ENCODE data around the gene RPH3AL.
"Not testable (repeated sequence)": the region's sequence is repeated elsewhere in the genome, so short reads cannot be mapped to it uniquely, and the experiment has no call there.

RPH3AL gene

DNA sequence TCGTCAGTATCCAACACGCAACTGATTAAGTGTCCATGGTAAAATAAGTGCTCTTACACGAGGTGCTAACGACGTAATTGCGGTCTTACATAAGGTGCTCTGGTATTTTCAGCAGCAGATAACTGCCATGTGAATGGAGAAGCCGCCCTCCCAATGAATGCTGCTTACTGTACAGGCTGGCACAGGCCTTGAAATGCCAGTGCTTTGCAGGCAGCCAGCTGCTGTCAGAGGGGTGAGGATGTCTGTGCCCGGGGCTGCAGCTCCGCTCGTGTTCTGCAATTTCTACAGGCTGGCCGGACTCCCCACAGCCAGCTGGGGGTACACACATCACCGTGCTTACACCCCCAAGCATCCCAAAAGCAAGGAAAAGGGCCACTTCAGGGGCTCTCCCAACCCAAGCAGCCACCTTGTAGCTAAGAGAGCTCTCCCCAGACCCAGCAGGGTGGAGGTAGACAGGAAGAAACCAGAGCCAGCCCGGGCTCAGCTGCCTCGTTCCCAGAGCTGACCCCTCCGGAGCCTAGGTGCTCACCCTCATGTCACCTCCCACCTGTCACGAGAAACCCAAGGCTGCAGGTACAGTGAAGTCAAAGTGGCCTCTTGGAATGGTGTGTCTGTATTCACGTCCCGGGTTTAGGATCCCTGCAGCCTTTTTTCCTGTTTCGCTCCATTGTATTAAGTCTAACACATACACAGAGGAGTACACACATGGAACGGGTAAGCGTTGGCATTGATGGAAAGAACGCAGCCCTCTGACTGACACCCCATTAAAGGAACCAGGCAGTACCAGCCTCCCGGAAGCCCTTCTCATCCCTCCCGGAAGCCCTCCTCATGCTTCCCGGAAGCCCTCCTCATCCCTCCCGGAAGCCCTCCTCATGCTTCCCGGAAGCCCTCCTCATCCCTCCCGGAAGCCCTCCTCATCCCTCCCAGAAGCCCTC lies 27.2 kb upstream of the RPH3AL start:
- DNase-seq = no peak

DNA sequence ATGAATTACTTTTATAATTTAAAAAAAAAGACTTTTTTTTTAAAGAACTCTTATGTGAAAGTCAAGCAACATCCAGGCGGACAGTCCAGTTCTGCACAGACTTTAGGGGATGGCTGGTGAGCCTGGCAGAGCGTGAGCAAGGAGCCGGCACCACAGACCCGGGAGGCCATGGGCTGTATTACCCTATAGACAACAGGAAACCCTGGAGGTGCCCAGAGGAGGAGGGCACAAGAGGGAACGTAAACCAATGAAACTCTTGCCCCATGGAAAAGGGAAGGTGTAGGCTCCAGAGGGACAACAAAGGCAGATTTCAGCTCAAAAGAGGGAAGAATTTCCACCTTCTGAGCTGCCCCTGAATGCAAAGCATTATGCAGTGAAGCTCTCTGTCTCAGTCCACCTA lies 25.5 kb upstream of the RPH3AL start:
- DNase-seq = no peak

DNA sequence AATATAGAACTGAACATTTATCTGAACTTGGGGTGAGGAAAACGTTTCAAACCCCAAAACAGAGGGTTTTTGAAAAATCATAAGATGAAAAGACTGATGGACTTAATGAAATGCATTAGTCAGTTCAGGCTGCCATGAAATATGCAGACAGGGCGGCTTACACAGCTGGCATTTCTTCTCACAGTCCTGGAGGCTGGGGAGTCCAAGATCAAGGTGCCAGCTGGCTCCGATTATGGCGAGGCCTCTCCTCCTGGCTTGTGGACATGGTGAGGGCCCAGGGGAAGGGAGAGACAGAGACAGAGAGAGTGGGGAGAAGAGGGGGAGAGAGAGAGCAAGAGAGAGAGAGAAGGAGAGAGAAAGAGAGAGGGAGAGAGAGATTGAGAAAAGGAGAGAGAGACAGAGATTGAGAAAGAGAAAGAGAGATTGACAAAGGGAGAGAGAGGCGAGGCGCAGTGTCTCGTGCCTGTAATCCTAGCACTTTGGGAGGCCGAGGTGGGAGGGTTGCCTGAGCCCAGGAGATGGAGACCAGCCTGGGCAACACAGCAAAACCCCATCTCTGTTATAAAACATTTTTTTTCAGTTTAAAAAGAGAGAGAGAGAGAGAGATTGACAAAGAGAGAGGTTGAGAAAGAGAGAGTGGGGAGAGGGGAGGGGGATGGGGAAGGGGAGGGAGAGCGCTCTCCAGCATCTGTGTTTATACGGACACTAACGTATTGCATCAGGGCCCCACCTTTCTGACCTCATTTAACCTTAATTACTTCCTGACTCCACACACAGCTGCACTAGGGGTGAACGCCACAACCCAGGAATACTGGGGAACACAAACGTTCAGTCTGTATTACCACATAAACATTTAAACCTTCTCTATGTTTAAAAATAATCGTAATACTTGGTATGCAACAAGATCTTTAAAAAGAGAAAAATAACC lies 24.6 kb upstream of the RPH3AL start:
- no peak for DNase-seq

DNA sequence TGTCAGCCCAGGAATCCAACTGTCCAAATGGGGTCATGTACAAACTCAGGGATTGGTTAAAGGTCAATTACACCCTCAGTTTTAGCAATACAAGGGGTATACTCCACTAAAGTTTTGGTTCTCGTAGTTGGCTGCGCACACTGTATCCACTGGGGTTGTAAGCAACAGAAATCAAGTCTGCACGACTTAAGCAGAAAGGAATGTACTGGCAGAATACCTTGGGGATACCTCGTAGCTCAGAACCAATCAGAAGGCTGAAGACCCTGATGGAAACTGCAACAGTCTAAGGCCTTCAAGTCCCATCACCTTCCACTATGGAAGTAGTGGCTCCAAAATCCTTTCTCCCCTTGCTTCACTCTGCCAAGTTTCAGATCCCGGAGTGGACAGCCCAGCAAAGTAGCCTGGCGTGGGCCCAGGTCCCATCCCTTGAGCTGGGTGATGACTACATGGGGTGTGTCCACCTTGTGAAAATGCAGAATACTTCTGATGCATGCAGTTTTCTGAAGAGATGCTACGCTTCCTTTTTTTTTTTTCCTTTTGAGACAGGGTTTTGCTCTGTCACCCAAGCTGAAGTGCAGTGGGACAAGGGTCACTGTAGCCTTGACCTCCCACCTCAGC lies 21.1 kb upstream of the RPH3AL start:
- DNase-seq = no peak

DNA sequence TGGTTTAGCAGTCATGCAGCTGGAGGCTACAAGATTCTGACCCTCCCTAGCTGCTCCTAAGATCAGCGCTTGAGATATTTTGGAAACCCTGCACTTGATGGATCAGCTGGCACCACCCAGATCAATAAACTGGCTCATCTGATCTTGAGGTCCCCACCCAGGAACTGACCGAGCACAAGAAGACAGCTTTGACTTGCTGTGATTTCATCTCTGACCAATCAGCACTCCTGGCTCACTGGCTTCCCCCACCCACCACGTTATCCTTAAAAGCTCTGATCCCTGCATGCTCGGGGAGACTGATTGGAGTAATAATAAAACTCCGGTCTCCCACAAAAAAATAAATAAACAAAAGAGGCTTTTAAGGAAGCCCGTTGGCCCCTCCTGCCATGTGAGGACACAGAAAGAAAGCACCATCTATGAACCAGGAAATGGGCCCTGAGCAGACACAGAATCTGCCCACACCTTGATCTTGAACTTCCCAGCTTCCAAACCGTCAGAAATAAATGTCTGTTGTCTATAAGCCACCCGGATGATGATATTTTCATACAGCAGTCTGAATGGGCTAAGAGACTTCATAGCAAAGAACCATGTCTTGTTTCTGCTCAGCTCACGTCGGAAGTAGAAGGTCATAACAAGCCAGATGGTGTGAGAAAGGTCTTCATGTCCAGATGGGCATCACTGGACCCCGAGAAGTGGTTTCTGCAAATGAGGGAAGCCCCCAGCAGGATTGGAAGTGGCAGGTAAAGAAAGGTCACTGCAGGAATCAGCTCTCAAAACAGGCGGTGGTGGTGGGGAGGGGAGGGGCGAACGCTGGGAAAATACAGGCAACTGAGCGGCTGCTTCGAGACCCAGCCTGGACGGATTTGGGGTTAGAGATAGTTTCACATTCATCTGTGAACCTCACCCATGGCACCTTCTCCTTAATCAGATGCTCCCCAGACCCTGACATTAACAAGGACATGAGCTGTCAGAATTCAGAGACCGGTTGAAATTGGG lies 19.8 kb upstream of the RPH3AL start:
- no peak for DNase-seq

DNA sequence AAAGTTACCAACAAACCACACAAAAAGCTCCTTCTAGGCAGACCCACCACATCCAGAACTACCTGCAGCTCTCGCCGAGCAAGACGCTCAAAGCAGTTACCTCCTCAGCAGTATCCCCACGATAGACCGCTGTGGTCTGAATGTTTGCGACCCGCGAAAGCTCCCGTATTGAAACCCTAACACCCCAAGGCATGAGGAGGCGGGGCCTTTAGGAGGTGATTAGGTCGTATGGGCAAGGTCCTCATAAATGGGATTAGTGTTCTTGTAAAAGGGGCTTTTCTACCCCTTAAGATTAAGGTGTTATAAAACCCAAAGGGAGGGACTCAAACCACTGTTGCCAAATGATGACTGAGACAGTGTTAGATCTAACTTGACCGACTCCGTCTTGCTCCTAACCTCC lies 19.0 kb upstream of the RPH3AL start:
- no peak for DNase-seq

DNA sequence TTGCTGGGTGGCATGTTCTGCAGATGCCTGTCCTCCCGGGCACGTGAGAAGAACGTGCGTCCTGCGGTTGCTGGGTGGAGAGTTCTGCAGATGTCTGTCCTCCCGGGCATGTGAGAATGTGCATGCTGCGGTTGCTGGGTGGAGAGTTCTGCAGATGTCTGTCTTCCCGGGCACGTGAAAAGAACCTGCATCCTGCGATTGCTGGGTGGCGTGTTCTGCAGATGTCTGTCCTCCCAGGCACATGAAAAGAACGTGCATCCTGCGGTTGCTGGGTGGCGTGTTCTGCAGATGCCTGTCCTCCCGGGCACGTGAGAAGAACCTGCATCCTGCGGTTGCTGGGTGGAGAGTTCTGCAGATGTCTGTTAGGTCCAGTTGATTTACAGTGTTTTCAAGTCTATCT lies 15.0 kb upstream of the RPH3AL start:
- not testable (repeated sequence) for DNase-seq

DNA sequence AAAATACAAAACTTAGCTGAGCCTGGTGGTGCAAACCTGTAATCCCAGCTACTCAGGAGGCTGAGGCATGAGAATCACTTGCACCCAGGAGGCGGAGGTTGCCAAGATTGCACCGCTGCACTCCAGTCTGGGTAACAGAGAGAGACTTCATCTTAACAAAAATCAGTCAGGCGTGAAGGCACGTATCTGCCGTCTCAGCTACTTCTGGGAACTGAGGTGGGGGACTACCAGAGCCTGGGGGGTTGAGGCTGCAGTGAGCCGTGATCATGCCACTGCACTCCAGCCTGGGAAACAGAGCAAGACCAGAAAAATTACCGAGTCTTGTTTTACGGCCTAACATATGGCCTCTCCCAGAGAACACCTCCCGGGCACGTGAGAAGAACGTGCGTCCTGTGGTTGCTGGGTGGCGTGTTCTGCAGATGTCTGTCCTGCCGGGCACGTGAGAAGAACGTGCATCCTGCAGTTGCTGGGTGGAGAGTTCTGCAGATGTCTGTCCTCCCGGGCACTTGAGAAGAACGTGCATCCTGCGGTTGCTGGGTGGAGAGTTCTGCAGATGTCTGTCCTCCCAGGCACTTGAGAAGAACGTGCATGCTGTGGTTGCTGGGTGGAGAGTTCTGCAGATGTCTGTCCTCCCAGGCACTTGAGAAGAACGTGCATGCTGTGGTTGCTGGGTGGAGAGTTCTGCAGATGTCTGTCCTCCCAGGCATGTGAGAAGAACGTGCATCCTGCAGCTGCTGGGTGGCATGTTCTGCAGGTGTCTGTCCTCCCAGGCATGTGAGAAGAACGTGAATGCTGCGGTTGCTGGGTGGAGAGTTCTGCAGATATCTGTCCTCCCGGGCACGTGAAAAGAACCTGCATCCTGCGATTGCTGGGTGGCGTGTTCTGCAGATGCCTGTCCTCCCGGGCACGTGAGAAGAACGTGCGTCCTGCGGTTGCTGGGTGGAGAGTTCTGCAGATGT lies 14.3 kb upstream of the RPH3AL start:
- DNase-seq = not testable (repeated sequence)

DNA sequence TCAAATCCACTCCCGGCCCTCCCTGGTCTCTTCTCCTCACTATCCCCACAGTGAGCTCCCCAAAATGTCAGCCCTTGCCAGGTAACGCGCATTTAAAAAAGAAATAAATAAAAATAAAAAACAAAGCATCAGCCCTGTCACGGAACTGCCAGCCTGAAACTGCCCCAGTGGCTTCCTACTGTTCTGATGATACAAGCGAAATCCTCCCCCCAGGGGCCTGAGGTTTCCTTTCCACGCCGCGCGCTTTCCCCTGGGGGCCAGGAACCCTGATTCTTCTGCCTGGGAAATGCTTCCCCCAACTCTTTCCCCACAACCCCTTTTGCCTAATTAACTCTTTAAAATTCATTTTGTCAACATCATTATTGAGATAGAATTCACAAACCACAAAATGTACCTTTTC lies 12.2 kb upstream of the RPH3AL start:
- DNase-seq = no peak

DNA sequence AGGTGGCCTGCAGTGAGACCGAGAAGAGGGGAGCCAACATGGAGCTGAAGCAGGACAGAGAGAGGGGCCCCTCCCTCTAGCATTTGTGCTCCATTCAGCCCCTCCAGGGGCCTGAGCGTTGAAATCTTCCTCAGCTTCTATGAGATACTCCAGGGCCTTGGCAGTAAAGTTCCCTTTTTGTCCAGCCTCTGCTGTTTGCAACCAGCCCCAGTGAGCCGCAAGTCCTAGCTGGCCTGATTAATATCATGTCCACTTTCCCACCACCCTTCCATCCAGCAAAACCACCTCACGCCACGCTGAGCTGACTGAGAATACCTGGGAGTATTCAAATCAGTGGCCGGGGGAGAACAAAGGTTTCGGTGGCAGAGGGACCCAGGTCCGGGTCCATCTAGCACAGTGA lies 11.7 kb upstream of the RPH3AL start:
- no peak for DNase-seq

DNA sequence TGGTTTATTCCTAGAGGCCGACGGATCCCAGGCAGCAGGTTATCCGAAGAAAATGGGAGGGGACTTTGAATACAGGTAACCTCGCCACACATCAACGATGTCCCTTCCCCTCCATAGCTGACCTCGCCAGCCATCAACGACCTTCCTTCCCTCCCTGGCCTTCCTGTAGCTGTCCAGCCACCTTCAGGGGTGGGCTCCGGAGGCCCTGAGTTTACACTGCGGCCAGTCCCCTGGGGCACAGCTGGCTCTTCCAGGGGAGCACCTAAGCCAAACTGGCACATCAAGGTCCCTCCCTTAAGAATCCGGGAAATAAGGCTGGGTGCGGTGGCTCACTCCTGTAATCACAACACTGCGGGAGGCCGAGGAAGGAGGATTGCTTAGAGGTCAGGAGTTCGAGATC lies 10.1 kb upstream of the RPH3AL start:
- DNase-seq = no peak

DNA sequence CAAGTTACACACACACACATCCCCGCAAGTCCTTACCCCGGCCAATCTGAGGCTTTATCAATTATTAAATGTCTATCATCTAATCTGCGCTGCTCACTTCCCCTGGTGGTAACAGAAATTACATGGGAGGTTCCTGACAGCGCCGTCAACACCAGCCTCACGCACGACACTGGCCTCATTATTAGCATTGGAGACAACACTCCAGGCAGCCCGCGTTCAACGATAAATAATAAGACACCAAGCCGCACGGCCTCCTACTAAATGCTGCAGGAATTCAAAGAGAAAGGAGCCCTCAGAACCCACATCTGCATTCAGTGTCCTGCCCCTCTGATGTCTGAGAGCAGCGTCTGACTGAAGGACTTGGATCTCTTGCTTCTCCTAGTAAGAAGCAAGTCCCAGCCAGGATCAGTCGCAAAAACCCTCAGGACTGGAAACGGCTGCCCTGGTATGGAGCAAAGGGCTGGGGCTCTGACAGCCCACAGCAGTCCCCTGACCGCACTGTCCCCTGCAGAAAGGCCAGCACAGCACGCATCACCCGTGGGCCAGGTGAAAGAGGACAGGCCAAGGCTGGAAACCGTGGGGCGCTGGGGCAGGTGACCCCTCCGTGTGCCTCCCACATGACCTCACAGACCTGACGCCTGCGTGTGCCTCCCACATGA lies 7.6 kb upstream of the RPH3AL start:
- DNase-seq = no peak

DNA sequence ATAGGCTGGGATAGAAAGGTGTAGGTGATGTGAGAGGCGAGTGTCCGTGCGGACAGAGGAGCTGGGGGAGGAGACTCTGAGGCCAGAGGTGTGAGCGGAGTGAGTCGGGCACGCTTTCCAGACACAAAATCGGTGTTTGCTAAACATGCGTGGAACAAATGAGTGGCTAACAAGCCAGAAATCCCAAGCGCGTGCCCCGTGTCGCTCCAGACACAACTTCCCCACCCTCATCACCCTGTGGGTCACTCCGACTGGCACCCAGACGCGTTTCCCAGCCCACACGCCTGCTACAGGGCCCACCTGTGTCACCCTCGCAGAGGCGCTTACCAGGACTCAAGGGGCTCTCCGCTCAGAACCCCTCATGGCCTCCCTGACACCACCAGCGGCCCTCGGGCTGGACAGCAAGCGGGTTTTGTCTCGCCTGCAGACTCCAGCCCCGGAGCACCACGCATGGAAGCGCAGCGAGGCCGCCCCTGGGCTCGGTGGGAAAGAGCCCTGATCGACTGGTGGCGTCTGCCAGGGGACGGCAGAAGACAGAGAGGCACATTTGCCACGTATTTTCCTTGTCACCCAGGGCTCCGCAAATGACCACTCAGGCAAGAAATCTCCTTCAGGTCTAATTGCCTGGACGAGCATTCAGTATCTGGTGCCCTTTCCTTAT lies 6.0 kb upstream of the RPH3AL start:
- no peak for DNase-seq

DNA sequence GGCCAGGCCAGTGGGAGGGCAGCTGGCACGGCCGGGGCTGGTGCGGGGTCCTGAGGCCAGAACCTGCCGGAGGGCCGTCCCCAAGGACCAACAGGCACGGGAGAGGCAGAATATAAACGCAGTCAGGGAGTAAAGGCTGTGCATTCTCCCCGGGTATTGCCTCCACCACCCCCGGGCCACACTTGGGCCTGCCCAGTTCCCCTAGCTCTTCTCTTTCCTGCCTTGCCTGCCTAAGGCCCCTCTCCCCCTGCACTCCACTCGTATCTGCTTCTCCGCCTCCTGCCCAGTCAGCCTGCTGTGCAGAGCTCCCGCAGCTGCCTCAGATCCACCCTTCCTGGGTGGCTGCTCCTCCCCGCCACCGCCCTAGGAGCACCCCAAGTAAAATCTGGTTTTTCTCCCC lies 5.0 kb upstream of the RPH3AL start:
- no peak for DNase-seq

DNA sequence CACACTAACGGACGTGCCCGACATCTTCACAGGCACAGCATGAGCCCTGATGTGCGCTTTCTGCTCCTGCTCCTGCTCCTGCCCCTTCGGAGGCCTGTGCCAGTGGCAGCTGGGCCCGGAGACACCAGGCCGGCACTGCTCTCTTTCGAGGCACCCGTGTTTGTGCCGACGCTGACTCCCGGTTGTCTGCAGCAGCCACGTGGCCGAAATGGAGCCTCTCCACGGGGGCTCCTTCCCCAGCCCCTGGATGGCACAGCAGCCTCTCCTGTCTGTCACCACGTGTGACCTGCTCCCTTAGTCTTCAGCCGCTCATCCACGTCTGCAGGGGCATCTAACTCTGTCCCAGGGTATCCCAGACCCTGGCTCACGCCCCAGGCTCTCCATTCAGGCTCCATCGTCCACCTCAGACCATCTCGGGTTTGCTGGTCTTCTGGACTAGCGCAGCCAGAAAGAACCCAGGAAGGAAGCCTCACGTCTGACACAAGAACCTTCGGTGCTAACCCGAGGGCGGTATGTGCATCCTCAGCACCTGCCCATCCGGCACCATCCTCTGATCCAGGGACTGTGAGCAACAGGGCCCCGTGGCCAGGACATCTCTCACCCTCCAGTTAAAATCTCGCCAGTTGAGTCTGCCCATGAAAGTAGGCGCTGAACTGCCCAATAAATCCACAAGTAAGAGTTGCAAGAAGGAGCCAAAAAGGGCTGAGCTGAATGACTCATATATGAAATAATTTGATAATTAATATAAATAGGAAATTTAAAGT lies 4.2 kb upstream of the RPH3AL start:
- no peak for DNase-seq

DNA sequence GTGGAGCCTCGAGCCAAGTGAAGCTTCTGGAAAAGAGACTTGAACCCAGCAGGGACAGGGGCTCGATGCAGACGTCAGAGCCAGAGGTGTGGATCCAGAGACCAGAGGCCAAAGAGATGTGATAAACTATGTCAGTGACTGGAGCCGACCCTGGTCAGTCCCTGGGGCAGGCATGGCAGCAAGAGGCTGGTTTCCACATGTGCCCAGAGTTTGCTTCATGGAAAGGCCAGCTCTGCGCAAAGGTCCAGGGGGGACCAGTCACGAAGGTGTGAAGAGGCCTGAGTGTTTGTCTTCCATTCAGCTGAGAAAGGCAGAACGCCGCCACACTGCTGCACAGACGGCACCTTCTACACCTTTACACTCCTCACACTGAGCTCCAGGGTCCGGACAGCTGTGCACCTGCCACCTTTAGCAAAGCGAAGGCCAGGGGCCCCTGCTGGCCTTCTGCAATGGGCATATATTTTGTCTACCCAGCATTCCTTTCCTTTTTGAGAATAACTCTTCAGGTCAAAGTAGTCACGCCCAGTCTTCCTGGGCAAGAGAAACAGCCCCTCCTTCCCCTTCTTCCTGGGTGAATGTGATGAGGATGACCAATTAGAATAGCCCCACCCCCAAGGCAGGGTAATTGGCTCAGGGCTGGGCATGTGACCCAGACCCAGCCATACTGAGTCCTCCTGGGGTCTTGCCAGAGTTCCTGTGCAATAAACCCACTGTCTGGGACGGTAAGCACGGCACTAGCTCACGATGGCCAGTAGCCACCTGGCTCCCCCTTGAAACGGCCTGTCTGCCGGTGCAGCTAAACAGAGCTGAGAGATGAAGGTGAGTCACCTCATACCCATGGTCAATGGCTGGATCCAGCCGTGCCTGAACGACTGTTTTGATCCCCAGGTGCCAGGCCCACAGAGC lies 2.3 kb upstream of the RPH3AL start:
- no peak for DNase-seq

DNA sequence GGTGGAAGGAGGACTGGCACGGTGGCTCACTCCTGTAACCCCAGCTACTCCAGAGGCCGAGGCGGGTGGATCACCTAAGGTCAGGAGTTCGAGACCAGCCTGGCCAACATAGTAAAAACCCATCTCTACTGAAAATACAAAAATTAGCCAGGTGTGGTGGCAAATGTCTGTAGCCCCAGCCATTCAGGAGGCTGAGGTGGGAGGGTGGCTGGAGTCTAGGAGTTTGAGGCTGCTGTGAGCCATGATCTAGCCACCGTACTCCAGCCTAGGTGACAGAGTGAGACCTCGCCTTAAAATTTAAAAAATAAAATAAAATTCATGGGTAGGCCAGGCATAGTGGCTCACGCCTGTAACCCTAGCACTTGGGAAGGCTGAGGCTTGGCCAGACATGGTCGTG lies 1.2 kb upstream of the RPH3AL start:
- no peak for DNase-seq

Measured in activated naive CD4-positive, alpha-beta T cell treated with Interleukin-2 at 50 U/mL for 16 hours (primary cell).